Measurements from ENCODE around the gene PTPRO.

Gene PTPRO

DNA sequence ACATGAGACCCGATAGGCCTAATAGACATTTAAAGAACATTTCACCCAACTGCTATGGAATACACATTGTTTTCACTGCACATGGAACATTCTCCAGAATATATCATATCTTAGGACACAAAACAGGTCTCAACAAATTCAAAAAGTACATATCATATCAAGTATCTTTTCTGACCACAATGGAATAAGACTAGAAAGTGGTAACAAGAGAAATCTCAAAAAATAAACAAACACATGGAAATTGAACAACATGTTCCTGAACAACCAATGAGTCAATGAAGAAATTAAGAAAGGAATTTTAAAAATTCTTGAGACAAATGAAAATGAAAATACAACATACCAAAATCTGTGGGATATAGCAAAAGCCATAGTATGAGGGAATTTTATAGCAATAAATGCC is 208.1 kb downstream of the PTPRO start:
- no peak for DNase-seq

DNA sequence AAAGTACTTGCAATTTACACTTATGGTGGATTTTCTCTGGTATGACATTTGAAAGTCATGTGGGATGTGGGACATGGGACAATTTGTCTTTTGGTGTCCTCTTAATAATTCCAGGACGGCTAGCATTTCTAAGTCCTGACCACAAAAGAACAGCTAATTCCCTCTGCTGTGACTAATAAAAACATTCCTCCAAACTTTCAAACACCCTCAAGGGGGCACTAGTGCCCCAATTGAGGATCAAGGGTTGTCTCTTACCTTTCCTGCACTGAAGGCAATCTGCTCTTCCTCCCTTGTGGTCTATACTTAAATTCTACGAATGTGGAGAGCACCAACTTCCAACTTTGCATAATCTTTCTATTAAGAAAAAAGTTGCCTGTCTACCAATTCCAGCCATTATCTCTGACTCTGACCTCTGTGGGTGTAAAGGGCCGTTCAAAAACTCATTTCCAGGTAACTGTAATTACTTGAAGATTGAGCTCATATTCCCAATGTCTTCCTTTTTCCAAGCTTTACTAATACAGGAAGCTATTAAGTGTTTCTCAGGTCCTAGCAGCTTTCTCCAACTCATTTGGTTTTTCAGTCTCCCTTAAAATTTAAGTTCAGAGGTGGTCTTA is 210.2 kb downstream of the PTPRO start:
- DNase-seq = peak; percentile 71

DNA sequence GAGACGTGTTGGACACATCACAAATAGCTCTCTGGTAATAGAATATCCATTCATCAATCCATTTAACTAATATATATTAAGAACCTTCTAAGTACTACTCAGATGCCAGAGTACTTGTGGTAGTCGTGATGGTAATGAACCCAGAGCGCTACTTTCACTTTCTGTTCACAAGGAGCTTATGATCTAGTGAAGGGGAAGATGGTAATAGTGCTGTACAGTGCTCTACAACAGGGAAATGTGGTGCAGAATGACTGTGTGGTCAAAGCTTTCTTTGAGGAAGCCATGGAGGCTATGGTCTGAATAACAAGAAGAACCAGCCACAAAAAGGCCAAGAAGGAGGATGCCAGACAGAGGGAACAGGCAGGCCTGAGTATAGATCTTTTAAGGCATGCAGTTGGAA is 212.0 kb downstream of the PTPRO start:
- peak; percentile 55 for DNase-seq

DNA sequence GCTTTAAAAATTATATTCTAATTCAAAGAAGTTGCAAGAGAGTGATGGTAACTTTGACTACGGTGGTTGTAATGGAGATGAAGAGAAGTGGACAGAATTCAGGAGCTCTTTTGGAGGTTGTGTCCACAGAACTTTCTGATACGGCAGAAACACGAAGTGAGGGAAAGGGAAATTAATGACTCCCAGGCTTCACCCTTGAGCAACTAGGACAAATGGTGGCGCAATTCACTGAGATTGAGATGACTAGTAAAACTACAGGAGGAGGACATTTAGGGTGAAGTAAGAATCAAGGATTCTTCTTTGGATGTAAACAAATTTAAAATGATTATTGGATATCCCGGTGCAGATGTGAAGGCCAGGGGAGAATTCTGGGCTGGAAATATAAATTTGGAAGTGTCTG is 212.6 kb downstream of the PTPRO start:
- no peak for DNase-seq

DNA sequence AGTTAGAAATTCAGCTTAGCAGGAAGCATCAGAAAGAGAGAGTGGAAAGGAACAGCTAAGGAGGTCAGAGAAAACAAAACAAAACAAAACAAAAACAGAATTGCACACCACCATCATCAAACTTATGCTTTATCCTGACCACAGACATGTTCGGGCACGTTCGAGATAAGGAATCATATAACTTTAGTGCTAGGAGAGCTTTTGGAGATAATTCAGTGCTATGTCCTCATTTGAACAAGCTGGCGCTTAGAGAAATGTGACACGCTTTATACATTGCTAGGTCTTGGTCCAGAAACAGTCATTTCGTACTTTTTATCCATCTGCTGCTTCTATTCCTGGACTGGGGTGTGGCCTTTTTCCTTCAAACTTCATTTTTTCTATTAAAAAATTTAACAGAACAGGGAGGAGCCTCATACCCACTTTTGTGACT is 213.1 kb downstream of the PTPRO start:
- no peak for DNase-seq

DNA sequence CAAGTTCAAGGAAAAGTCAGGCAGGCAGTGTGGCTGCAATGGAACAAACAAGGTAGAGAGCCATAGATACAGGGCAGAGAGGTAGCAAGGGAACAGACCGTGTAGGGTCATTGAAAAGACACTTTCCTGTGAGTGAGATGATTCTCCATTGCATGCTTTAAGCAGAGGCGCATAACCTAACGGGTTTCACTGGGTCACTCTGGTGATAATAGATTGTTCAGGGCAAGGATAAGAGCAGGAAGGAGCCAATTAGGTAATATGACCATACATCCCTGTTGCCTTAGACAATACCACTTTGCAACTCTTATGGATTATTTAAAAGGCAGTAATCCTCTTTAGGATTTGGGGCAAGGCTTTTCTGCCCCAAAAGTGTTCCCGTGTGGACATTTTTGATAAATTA is 214.1 kb downstream of the PTPRO start:
- DNase-seq = no peak

DNA sequence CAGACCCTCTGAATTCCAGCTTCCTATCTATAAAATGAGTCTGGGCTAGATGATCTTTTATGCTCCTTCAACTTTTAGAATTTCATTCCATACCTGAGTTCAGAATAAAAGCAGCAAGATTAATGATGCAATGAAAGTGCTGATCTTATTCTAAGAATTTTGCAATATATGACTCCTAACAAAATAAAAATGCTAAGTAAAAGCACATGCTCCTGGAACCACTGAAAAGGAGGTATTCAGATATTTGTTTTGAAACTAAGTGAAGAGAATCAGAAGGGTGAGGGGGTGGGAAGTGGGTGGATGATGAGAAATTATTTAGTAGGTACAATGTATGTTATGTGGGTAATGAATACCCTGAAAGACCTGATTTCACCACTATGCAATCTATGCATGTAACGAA is 216.6 kb downstream of the PTPRO start:
- DNase-seq = no peak

DNA sequence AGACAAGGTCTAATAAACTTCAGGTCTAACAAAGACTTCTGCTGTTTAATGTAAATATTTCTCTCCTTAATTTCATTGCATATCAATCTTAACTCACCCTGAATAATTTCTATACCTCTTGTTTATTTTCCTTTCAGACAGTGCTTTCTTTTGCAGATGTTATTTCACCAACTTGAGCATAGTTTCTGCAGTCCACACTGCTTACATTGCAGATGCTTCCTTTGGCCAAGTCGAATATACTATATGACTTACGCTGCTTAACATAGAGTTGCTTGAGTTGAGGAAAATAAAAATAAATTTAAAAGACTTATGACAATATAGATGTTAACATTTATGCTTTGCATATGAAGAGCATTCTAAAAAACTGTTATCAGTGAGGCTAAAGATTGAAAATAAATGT is 217.7 kb downstream of the PTPRO start:
- DNase-seq = no peak

DNA sequence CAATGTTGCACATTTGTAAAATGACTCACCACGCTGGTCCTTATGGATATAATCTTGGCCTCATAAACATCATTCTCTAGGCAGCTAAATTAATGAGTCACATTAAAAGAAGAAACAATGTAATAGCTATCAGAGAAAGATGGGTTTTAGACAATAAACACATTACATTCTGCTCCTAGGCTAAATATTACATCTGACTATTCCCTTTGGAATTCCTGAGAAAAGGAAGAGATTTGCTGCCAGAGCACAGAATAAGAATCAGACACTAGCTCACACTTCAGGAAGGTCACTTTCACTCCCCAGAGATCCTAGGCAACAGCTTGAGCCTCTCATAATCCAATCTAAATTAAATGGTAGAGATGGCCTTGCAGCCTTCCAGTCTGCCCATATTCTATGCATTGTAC is 218.2 kb downstream of the PTPRO start:
- no peak for DNase-seq

DNA sequence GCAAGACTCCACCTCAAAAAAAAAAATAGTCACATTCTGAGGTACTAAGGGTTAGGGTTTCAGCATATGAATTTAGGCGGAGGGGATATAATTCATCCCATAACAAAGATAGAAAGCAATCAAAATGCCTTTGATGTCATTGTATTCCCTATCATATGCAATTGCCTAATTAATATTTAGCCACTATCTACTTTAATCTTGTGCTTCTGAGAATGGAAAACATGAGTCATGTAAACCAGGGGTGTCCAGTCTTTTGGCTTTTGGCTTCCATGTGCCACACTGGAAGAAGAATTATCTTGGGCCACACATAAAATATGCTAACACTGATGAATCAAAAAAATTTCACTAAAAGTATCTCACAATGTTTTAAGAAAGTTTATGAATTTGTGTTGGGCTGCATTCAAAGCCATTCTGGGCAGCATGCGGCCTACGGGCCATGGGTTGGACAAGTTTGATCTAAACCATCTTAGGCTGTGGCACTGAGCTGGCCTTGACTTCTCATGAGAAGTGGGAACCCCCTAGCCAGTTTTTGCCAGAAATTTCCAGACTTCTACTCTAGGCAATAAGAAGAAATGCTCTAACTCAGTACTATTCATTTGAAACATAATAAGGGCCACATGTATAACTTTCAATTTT is 219.8 kb downstream of the PTPRO start:
- no peak for DNase-seq

DNA sequence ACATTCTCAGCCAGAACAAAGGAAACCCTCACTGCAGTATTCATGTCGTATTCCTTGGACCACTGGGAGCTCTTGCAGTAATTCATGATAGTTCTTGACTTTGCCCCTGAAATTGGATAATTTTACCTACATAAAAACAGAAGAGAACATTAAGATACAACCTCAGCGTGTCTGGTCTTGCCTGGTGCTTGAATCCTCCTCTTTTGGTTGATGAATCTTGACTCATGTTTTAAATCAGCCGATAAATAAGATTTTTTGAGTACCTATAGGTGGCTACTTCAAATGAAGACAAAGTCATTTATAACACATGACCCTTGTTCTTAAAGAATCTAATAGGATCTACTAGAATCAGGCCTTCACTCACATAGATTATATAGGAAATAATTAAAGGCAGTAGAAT is 221.0 kb downstream of the PTPRO start:
- DNase-seq = no peak

DNA sequence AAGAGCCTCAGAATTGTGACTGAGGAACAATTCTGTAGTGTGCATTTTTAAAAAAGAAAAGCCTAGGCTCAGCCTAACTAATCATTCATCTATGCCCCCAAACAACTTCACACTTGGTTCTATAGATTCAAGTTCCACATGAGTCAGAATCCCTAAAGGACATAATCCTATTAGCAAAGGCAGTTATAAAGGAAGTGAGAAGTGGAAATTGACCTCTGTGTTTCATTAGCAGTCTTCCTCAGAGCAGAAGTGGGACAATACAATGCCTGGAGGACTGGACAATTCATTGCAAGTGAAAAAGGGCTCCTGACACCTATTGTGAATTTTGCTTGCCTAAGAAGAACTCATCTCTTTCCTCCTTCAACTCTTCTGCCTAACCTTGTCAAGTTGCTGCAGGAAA is 222.3 kb downstream of the PTPRO start:
- no peak for DNase-seq

DNA sequence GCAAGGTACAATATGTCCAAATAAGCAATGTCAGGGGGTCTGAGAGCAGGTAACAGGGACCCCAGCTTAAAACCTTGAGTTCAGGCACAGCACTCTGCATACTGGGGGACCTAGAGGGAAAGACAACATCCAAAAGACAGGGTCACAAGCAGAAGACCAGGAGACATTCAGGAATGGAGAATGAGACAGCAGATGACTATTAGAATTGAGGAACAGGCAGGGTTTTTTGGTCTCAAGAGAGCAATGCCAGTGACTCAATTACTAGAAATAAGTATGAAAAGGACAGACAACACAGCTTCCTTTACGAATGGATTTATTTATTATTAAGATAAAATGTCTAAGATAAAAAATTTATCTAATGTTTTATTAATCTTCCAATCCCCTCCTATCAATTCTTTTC is 223.0 kb downstream of the PTPRO start:
- no peak for DNase-seq

DNA sequence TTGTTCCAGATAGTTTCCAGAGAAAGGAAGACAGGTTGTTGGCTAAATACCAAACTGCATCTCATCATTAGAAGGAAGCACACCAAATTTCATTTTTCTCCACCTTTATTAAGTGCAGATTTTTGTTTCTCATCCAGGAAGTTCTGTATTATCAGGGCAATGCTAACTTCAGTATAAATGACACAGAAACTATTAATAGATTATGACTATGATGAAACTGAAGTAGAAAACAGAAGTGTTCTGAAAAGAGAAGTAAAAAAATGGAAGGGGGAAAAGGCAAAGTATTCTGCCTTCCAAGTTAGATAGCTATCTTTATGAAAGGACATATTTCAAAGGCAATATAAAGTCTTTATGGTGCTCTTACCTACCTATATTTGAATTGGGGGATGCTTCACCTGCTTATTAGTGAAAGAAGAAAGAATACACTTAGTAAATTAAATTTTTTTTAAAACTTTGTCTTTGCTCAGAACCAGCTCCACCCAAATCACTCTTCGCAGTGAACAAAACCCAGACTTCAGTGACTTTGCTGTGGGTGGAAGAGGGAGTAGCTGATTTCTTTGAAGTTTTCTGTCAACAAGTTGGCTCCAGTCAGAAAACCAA is 223.9 kb downstream of the PTPRO start:
- DNase-seq = no peak

DNA sequence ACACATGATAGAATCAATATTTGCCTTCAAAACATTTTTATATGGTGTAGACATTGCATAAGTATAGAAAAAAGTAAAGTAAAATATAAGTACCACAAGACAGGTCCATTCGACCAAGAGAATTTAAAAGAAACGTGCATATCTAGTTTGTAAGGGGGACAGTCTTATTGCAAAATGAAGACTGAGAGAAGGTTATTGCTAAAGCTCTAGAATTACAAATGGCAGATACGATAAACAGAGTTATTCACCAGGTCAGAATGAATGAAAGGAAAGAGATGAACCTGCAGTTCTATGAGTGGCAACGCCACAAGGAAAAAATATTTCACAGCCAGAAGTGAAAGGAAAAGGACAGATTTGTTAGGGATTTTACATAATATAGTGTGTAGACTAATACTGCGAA is 224.8 kb downstream of the PTPRO start:
- no peak for DNase-seq

DNA sequence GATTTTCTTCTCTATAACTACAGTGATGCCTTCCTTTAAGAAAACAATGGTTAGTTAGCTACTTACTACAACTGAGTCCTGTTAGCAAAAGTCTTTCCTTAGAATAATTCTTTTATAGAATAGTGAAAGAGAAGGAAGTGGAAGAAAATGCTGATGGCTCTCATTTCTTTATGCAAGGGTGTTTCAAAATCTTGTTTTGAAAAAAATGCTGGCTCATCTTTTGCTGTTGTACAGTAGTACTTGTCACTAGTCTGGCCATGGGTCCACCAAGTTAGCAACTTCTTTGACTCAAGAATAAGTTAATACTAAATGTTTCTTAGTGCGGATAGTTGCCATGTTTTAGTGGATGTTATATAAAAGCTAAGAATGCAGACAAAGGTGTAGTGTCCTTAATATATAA is 225.4 kb downstream of the PTPRO start:
- DNase-seq = no peak

DNA sequence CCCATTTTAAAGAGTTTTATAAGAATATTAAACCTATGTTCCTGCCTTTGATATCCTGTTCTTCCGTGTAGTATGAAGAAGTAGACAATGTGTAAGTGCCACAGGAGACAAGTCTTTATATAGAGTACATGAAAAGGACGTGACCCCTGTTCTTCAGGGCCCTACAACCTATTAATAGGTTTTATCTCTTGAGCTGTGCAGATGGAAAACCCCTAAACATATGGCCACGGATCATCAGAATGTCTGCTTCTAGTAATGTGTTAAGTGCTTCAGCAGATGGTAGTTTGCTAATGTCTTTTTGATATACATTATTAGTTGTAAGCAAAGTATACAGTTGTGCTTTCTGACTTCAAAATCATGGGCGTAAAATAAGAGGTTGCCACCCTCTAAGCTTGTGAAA is 228.5 kb downstream of the PTPRO start:
- no peak for DNase-seq

DNA sequence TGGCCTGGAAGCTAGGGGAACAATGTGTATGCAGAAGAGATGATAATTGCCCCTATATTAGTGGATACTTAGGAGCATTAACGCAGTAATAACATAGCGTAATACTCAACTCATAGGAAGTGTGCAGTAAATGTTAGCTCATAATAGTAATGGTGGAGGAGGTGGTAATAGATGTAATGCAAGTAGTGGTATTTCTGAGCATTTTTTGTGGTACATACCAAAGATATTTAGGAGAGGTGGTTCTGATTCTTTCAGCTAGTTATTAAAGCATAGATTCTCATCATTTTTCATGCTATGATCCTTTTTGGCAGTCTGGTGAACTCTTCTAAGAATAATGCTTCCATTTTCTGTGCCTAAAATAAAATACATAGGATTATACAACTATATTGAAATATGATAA is 233.1 kb downstream of the PTPRO start:
- DNase-seq = no peak

DNA sequence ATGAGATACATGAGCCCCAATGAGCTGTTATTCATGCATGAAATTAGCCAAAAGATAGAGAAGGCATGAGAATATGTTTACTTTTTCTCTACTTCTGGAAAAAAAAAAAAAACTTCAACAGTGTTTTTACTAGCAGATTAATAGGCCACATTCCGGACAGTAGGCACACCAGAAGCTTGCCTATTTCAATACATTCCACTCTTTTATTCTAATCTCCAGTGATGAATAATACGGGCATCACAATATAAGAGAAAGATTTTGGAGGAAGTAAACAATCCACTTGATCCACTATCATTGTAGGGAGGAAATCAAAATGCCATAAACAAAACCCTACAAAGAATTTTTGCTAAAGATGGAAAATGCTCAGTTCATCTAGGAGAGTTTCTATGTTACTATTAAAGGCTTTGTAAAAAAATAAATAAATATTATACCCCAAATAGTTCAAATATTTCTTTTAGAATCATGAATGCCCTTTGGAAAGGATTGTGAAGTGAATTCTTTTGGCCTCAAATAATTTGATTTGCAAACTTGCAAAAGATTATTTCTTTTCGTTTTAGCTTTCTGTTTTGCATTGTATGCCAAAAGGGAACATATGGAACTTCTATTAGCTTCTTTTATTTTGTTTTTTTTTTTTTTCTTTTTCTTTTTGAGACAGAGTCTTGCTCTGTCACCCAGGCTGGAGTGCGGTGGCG is 234.2 kb downstream of the PTPRO start:
- DNase-seq = no peak

DNA sequence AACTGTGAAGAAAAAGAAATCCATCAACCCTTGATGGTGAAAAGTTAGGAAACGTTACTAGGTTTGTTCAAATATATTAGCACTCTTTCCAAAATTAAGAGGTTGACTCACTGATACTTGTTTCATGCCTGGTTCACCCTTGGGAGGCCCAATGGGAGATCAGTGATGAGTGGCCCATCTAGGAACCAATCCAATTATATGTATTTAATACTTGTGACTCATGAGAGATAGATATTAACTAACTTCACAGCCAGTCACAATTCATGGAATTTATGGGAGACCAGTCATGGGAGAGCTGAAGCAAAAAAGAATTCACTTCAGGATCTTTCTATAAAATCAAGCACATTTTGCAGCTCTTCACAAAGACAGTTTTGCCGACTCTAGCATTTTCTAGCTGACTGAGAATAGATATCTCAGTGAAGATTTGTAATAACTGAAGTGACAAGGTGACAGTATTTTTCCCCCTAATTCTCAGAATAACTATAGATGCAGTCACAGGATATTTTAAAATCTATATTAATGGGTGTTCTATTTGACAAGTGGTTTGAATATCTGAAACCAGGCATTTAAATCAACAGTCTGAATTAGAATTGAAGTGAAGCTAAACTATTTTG is 236.7 kb downstream of the PTPRO start:
- DNase-seq = peak; percentile 50

DNA sequence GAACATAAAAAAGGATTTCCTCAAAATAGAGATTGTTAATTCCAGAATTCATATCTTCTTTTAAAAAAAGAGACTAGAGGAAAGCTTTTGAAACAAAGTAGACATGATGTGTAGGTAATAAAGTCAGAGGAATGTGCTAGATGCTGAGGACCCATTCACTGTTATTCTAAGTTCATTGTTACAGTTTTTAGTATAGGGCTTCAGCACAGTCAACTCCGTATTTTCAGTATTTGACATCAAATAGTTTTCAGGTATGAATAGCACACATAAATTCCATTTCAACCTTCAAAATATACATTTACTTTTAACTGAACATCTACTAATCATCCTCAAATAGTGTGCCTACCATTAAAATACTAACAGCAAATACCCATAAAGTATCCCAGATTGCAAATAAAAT is 239.1 kb downstream of the PTPRO start:
- DNase-seq = peak; percentile 48

DNA sequence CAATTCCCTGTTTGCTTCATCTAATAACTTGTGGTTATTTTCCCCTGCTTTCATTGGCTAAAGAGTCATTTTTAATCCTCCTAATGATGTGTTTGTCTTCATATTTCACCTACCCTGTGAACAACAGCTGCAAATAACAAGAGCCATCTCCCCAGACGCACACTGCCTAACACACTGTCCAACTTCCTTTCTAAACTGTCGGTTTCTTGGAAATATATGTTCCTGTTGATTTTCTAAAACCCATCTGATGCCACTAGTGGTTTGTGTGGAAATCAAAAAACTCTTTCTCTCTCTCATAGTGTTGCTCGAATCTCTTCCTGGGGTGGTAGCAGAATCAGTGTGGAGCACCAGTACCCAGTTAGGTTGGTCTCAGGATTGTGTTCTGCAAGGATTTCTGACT is 240.0 kb downstream of the PTPRO start:
- DNase-seq = peak; percentile 76

DNA sequence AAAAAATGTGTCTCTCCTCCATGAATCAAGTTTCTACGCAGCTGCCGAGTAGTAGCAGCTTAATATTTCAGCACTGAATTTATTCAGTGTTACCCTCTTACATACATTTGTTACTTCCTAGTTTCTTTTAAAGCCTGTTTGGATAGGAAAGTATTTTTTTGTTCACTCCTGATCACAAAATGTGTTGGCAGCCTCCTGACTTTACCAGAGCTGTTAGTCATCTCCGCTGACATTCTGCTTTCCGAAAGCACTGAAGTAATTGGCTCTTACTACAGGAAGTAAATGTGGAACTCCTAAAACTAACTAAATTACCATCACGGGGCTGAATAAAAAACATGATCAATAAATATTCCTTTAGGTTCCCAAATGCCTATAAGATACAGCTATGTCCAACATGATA is 241.4 kb downstream of the PTPRO start:
- DNase-seq = peak; percentile 78

DNA sequence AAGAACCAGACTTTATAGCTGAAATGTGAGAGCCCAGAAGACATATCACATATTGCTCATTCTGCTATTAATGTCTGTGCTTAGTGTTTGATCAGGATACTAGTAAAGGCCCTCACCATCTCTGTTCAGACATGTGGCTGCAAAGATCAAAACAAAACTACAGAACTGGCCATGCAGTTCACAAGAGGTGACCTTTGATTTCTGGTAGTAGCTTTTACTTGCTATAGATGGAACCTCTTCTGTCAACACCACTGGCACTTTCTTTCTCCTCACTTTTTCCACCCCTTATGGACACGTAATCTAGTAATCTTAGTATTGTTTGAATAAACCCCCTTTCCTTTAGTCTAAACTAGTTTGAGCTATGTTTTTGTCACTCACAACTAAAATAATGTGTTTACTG is 252.0 kb downstream of the PTPRO start:
- no peak for DNase-seq
